ENCODE measurements around the gene BCAR1.

GRCh38 chr16:75288596-75289120 is 37.2 kb upstream of the BCAR1 start:
- TF ChIP-seq POLR2A (IDR thresholded peaks at IDR 0.05) (no peak), CTCF (IDR thresholded peaks at IDR 0.05) (no peak)
